ENCODE measurements around the gene PPP1R2.

Gene PPP1R2

GRCh38 chr3:195542316-195542697, 818 bp downstream of the PPP1R2 start:
- Histone ChIP-seq H3K27me3 (ENCODE audit: insufficient read depth, low read length) (no peaks in the 10 kb centered on the region), H3K79me2 (ENCODE audit: control insufficient read depth, insufficient read depth, low read length, poor library complexity) (peaks cover 10% of the 10 kb centered on the region), H3K9ac (ENCODE audit: low read length) (no peak overlapping the region), H3K27ac (ENCODE audit: low read depth, low read length) (no peak overlapping the region), H4K12ac (ENCODE audit: low read depth, low read length) (no peak overlapping the region), H3K4me3 (ENCODE audit: low read depth, low read length) (peak overlapping the region; percentile 97), H4K91ac (ENCODE audit: low read depth, low read length) (no peak overlapping the region), H3K4me2 (ENCODE audit: low read length) (peak overlapping the region; percentile 63), H3K79me1 (ENCODE audit: low read length) (peaks cover 8% of the 10 kb centered on the region), H3K36me3 (ENCODE audit: control insufficient read depth in 1 of 2, insufficient read depth in 2 of 2, low read length in 2 of 2) (no peaks in the 10 kb centered on the region), H4K8ac (ENCODE audit: low read depth, low read length) (no peak overlapping the region), H3K9me3 (ENCODE audit: insufficient read depth, low read depth, low read length) (no peaks in the 10 kb centered on the region), H2BK120ac (ENCODE audit: insufficient read depth, low read length, poor library complexity) (no peak overlapping the region), H3K4me1 (ENCODE audit: control insufficient read depth in 1 of 2, insufficient read depth in 2 of 2, low read length in 2 of 2) (peaks cover 16 to 20% of the 10 kb centered on the region in 2 experiments), H3K14ac (ENCODE audit: low read length) (no peak overlapping the region), H2AK5ac (ENCODE audit: low read length) (no peak overlapping the region), H3K23ac (ENCODE audit: low read length) (no peak overlapping the region), H3K4ac (ENCODE audit: low read depth, low read length) (no peak overlapping the region), H2BK5ac (ENCODE audit: low read depth, low read length, poor library complexity) (no peak overlapping the region), H3K18ac (ENCODE audit: low read length) (no peak overlapping the region), H2AFZ (ENCODE audit: insufficient read depth, low read length, poor library complexity) (no peak overlapping the region), H2BK12ac (ENCODE audit: low read length) (no peak overlapping the region)
- no CpG with 5 or more reads among the region's 5 CpGs for WGBS (ENCODE audit: extremely low coverage, insufficient coverage, insufficient read length)
- DNase-seq = no peak

- no peak overlapping the region for H2BK120ac ChIP-seq (ENCODE audit: insufficient read depth, low read length, poor library complexity)
- no CpG with 5 or more reads among the region's 6 CpGs for WGBS (ENCODE audit: extremely low coverage, insufficient coverage, insufficient read length)
- H3K18ac ChIP-seq (ENCODE audit: low read length) = no peak overlapping the region
These were observed 2.6 kb downstream of the PPP1R2 start for GRCh38 chr3:195540511-195540910.

GRCh38 chr3:195540027-195540426, 3.1 kb downstream of the PPP1R2 start:
- no peak for DNase-seq
- no peak overlapping the region for H2BK12ac ChIP-seq (ENCODE audit: low read length)
- H3K4me2 ChIP-seq (ENCODE audit: low read length) = no peak overlapping the region
- H3K36me3 ChIP-seq (ENCODE audit: control insufficient read depth in 1 of 2, insufficient read depth in 2 of 2, low read length in 2 of 2) = no peaks in the 10 kb centered on the region
- H4K12ac ChIP-seq (ENCODE audit: low read depth, low read length) = no peak overlapping the region
- H3K4me1 ChIP-seq (ENCODE audit: control insufficient read depth in 1 of 2, insufficient read depth in 2 of 2, low read length in 2 of 2) = peaks cover 16 to 17% of the 10 kb centered on the region in 2 experiments
- no peak overlapping the region for H4K8ac ChIP-seq (ENCODE audit: low read depth, low read length)
- peak overlapping the region; percentile 49 for H3K4ac ChIP-seq (ENCODE audit: low read depth, low read length)
- no peak overlapping the region for H3K23ac ChIP-seq (ENCODE audit: low read length)
- H3K9me3 ChIP-seq (ENCODE audit: insufficient read depth, low read depth, low read length) = no peaks in the 10 kb centered on the region
- H2AK5ac ChIP-seq (ENCODE audit: low read length) = no peak overlapping the region
- WGBS (ENCODE audit: extremely low coverage, insufficient coverage, insufficient read length) = no CpG with 5 or more reads among the region's 8 CpGs
- no peak overlapping the region for H2BK5ac ChIP-seq (ENCODE audit: low read depth, low read length, poor library complexity)
- peaks cover 8% of the 10 kb centered on the region for H3K79me1 ChIP-seq (ENCODE audit: low read length)
- H2AFZ ChIP-seq (ENCODE audit: insufficient read depth, low read length, poor library complexity) = no peak overlapping the region
- H3K79me2 ChIP-seq (ENCODE audit: control insufficient read depth, insufficient read depth, low read length, poor library complexity) = peaks cover 10% of the 10 kb centered on the region
- no peak overlapping the region for H3K9ac ChIP-seq (ENCODE audit: low read length)
- H2BK120ac ChIP-seq (ENCODE audit: insufficient read depth, low read length, poor library complexity) = no peak overlapping the region
- no peak overlapping the region for H3K18ac ChIP-seq (ENCODE audit: low read length)
- H3K27ac ChIP-seq (ENCODE audit: low read depth, low read length) = no peak overlapping the region
- H4K91ac ChIP-seq (ENCODE audit: low read depth, low read length) = no peak overlapping the region
- no peaks in the 10 kb centered on the region for H3K27me3 ChIP-seq (ENCODE audit: insufficient read depth, low read length)
- no peak overlapping the region for H3K4me3 ChIP-seq (ENCODE audit: low read depth, low read length)
- H3K14ac ChIP-seq (ENCODE audit: low read length) = no peak overlapping the region

More at GRCh38 chr3:195540511-195540910, 2.6 kb downstream of the PPP1R2 start:
- Histone ChIP-seq H3K9me3 (ENCODE audit: insufficient read depth, low read depth, low read length) (no peaks in the 10 kb centered on the region), H3K4me1 (ENCODE audit: control insufficient read depth in 1 of 2, insufficient read depth in 2 of 2, low read length in 2 of 2) (peaks cover 16 to 17% of the 10 kb centered on the region in 2 experiments), H3K27me3 (ENCODE audit: insufficient read depth, low read length) (no peaks in the 10 kb centered on the region), H2AK5ac (ENCODE audit: low read length) (no peak overlapping the region), H3K4me3 (ENCODE audit: low read depth, low read length) (no peak overlapping the region), H3K4ac (ENCODE audit: low read depth, low read length) (no peak overlapping the region), H2BK5ac (ENCODE audit: low read depth, low read length, poor library complexity) (no peak overlapping the region), H3K9ac (ENCODE audit: low read length) (no peak overlapping the region), H3K27ac (ENCODE audit: low read depth, low read length) (no peak overlapping the region), H3K23ac (ENCODE audit: low read length) (no peak overlapping the region), H3K79me2 (ENCODE audit: control insufficient read depth, insufficient read depth, low read length, poor library complexity) (peaks cover 10% of the 10 kb centered on the region), H2BK12ac (ENCODE audit: low read length) (no peak overlapping the region), H2AFZ (ENCODE audit: insufficient read depth, low read length, poor library complexity) (no peak overlapping the region), H4K91ac (ENCODE audit: low read depth, low read length) (no peak overlapping the region), H3K4me2 (ENCODE audit: low read length) (no peak overlapping the region), H4K8ac (ENCODE audit: low read depth, low read length) (no peak overlapping the region), H3K36me3 (ENCODE audit: control insufficient read depth in 1 of 2, insufficient read depth in 2 of 2, low read length in 2 of 2) (no peaks in the 10 kb centered on the region), H4K12ac (ENCODE audit: low read depth, low read length) (no peak overlapping the region), H3K14ac (ENCODE audit: low read length) (no peak overlapping the region), H3K79me1 (ENCODE audit: low read length) (peaks cover 8% of the 10 kb centered on the region)
- DNase-seq = no peak

- Histone ChIP-seq H3K27me3 (ENCODE audit: insufficient read depth, low read length) (no peaks in the 10 kb centered on the region), H4K12ac (ENCODE audit: low read depth, low read length) (no peak overlapping the region), H4K91ac (ENCODE audit: low read depth, low read length) (no peak overlapping the region), H2AFZ (ENCODE audit: insufficient read depth, low read length, poor library complexity) (no peak overlapping the region), H3K18ac (ENCODE audit: low read length) (no peak overlapping the region), H2AK5ac (ENCODE audit: low read length) (no peak overlapping the region), H3K79me2 (ENCODE audit: control insufficient read depth, insufficient read depth, low read length, poor library complexity) (peaks cover 10% of the 10 kb centered on the region), H3K9ac (ENCODE audit: low read length) (no peak overlapping the region), H3K4me1 (ENCODE audit: control insufficient read depth in 1 of 2, insufficient read depth in 2 of 2, low read length in 2 of 2) (peaks cover 11% of the 10 kb centered on the region in 2 experiments), H2BK12ac (ENCODE audit: low read length) (no peak overlapping the region), H3K9me3 (ENCODE audit: insufficient read depth, low read depth, low read length) (no peaks in the 10 kb centered on the region), H2BK5ac (ENCODE audit: low read depth, low read length, poor library complexity) (no peak overlapping the region), H4K8ac (ENCODE audit: low read depth, low read length) (no peak overlapping the region), H3K36me3 (ENCODE audit: control insufficient read depth in 1 of 2, insufficient read depth in 2 of 2, low read length in 2 of 2) (no peaks in the 10 kb centered on the region), H3K23ac (ENCODE audit: low read length) (no peak overlapping the region), H2BK120ac (ENCODE audit: insufficient read depth, low read length, poor library complexity) (no peak overlapping the region), H3K4me2 (ENCODE audit: low read length) (no peak overlapping the region), H3K14ac (ENCODE audit: low read length) (no peak overlapping the region), H3K27ac (ENCODE audit: low read depth, low read length) (no peak overlapping the region), H3K4ac (ENCODE audit: low read depth, low read length) (peak overlapping the region; percentile 40), H3K4me3 (ENCODE audit: low read depth, low read length) (no peak overlapping the region), H3K79me1 (ENCODE audit: low read length) (peaks cover 8% of the 10 kb centered on the region)
- WGBS (ENCODE audit: extremely low coverage, insufficient coverage, insufficient read length) = no CpG with 5 or more reads among the region's 5 CpGs
- no peak for DNase-seq
These were observed 3.6 kb downstream of the PPP1R2 start for GRCh38 chr3:195539479-195539878.

All from trophoblast cell (in vitro differentiated cells and primary cell).